ENCODE data around the gene GRK2.
"Not testable (repeated sequence)": the region's sequence is repeated elsewhere in the genome, so short reads cannot be mapped to it uniquely, and the experiment has no call there.

GRK2 gene

DNA sequence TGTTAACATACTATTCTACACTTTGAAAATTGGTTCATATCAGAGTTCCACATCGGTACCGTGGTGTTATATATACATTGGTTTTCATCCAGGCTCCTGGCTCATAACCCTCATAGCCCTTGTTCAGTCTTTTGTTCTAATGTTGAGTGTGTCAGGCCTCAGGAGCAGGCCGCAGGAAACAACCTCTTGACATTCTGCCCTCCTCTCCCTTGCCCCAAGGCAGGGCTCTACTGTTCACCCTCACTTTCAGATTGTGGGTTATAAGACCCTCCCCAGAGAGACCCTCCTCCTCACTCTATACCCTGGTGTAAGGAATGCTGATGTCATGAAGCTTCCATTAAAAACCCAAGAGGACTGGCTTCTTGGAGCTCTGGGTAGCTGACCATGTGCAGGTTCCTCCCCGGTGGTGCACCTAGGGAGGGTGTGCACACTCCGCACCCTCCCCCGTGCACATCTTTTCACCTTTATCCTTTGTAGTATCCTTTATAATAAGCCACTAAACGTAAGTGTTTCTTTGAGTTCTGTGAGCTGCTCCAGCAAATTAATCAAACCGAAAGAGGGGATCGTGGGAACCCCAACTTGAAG is 49.1 kb downstream of the GRK2 start:
- no peak for DNase-seq (ENCODE audit: low spot score)

GRCh38 chr11:67316882-67317204 is 50.6 kb downstream of the GRK2 start:
- DNase-seq (ENCODE audit: low spot score) = no peak

DNA sequence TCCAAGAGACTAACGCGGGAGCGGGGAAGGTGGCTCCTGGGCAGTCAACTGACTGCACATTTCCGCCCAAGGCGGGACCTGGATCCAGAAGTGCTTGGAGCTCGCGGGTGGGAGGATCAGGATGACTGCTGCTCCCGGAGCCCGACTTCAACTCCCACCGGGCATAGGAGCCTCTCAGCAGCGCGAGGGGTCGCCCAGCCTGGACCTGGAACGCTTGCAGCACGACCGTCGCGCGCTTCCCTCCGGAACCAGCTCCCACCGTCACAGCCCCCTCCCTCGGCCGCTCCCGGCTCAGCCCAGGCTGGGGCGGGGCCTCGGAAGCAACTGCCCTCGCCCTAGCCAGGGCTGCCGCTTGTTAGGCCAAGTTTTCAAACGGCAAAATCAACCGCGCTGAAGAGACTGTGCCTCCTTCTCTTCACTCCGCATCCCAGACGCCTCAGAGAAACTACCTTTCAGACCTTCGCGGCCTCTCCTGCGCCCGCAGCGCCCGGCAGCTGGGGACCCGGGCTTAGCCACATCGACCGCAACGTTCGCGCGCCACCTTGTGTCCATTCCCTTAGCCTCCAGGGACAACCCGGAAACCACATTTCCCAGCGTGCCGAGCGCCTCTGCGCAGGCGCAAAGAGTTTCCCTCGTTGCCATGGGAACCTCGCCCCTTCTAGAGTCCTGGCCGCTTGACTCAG is 51.1 kb downstream of the GRK2 start:
- peak; percentile 99 for DNase-seq (ENCODE audit: low spot score)

- DNase-seq (ENCODE audit: low spot score) = peak; percentile 7
Measured at GRCh38 chr11:67317888-67318555, 51.7 kb downstream of the GRK2 start.

- not testable (repeated sequence) for DNase-seq (ENCODE audit: low spot score)
Measured at GRCh38 chr11:67318876-67319275, 52.6 kb downstream of the GRK2 start.

DNA sequence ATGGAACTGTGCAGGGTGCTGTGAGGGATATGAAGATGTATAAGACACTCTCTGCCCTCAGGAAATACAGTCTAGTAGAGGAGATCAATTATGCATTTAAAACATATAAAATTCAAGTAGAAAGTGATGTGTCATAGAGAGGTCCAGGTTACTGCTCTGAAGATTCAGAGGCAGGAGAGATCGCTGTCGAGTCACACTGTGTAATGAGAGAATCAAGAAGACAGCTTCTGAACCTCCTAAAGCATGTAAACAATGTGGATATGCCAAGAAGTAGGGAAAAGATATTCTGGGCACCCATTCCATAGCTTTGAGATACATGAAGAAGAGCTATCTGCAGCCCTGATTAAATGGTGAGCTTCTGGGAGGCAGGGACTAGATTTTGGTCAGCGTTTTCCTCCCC is 53.7 kb downstream of the GRK2 start:
- no peak for DNase-seq (ENCODE audit: low spot score)

- no peak for DNase-seq (ENCODE audit: low spot score)
Measured at GRCh38 chr11:67320691-67321090, 54.4 kb downstream of the GRK2 start.

DNA sequence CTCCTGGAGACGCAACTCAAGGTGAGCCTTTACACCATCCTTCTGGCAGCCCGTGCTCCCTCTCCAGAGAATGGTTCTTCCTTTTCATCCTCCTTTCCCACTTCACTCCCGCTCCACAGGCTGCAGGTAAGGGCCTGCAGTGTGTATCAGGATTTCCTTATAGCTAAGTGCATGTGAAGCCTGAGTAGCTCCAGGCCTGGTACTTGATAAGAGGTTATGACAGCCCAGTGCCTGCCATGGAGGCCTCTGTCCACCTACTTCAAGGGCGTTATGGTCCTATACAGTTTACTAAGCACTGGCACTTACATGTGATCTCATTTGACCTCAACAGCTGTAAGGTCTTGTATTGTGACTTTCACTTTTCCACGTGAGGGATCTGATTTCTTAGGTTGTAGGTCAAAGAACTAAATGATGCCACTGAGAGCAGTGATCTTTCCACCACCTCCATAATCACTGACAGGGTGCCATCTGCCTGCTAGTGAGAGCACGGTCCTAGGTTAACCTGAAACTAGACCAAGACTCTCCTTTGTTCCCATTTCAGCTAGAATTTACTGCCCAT is 55.1 kb downstream of the GRK2 start:
- no peak for DNase-seq (ENCODE audit: low spot score)

DNA sequence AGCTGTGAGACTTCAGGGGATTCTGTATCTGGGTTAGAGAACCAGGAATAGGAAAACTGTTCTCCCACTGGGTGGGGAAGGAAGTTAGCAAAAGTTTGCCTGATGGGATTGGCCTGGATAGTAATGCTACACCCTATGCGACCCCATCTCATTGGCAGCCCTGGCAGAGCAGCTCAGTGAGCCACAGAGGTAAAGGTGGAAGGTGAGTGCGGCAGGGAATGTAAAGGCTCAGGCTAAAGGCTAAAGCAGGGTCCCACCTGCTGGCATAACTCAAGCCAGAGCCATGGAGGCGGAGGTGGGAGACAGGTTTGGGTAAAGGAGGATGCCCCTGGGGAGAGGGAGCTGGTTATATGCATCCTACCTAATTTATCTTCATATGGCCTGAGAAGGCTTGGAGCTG is 55.8 kb downstream of the GRK2 start:
- no peak for DNase-seq (ENCODE audit: low spot score)

- no peak for DNase-seq (ENCODE audit: low spot score)
Measured at GRCh38 chr11:67323526-67323925, 57.3 kb downstream of the GRK2 start.

- DNase-seq (ENCODE audit: low spot score) = no peak
Measured at GRCh38 chr11:67332081-67332691, 65.9 kb downstream of the GRK2 start.
